Esophagus muscularis mucosa (tissue), 4 donors: ENCODE measurements around the gene PTPN22. TPM values are rescaled to one million over a fixed set of nuclear protein-coding genes. Genes with fewer than 3 reads are reported as not detected.

Experiments used
- DNase-seq: peaks from one replicate; pipeline ENCODE4 v3.0.0-alpha.2; 2017; ENCODE audit errors: extremely low spot score
- H3K27ac ChIP-seq, 4 donors: fragments of 200-600 bp; sonication (generic); replicated peaks in 1 of 4; 1 replicate in 3 of 4; 2 replicates in 1 of 4; pipeline ENCODE4 v1.5.1; 2016 to 2019; ENCODE audit warnings: mild to moderate bottlenecking in 1 of 4
- H3K27me3 ChIP-seq, 4 donors: fragments of 200-600 bp; sonication (generic); one replicate each; pipeline versions ENCODE4 v1.5.1 to v1.6.0; 2016 to 2019
- H3K36me3 ChIP-seq, 4 donors: fragments of 200-600 bp; sonication (generic); one replicate each; pipeline ENCODE4 v1.5.1; 2016 to 2019
- H3K4me1 ChIP-seq, 4 donors: fragments of 200-600 bp; sonication (generic); one replicate each; pipeline ENCODE4 v1.5.1; 2016 to 2019
- H3K4me3 ChIP-seq, 4 donors: fragments of 200-600 bp; sonication (generic); 1 replicate in 2 of 4; 2 replicates in 2 of 4; pipeline ENCODE4 v1.5.1; 2016 to 2019; ENCODE audit warnings: mild to moderate bottlenecking in 4 of 4, moderate library complexity in 1 of 4
- H3K9me3 ChIP-seq, 4 donors: fragments of 200-600 bp; sonication (generic); 1 replicate in 3 of 4; 2 replicates in 1 of 4; pipeline ENCODE4 v1.5.1; 2016 to 2019
- CTCF ChIP-seq, 3 experiments: fragments of 200-600 bp in 2 of 3; fragments of 450-650 bp in 1 of 3; sonication (generic) in 2 of 3; IDR thresholded peaks; one replicate each; pipeline ENCODE4 v1.5.1; 2017 to 2019; ENCODE audit warnings: antibody characterized with exemption in 3 of 3, mild to moderate bottlenecking in 2 of 3, moderate library complexity in 1 of 3
- EP300 ChIP-seq: sonication (generic); formaldehyde crosslinking; IDR thresholded peaks from one replicate; pipeline ENCODE4 v1.6.1; 2017; ENCODE audit warnings: antibody characterized with exemption
- POLR2A ChIP-seq: fragments of 450-650 bp; IDR thresholded peaks from one replicate; pipeline ENCODE4 v1.6.1; 2017; ENCODE audit warnings: antibody characterized with exemption, moderate library complexity, mild to moderate bottlenecking, low read depth
- POLR2AphosphoS5 ChIP-seq, 2 donors: sonication (generic); formaldehyde crosslinking; IDR thresholded peaks; one replicate each; pipeline ENCODE4 v1.6.1; 2017; ENCODE audit warnings: antibody characterized with exemption in 2 of 2
- WGBS: methylation state at CpG from one replicate; pipeline ENCODE4 v1.1.5; 2018; 5-methylcytosine and 5-hydroxymethylcytosine counted together
- intact Hi-C: fragments of 100-400 bp; cut with DNase I; formaldehyde crosslinking; loops from one replicate; pipeline ENCODE4 v1.15.1; 2023
- total RNA-seq, 4 donors: library from RNA; depleted of rRNA; stranded (reverse); fragments of >200 nt; gene quantifications; one replicate each; pipeline versions ENCODE4 v1.1.0 to v1.2.1, GENCODE V29; 2016

Gene PTPN22
- total RNA-seq, 4 donors from 2014 or later, result 0.29 to 2.3 (median 0.63) TPM

GRCh38 chr1:113904674-113905434, 33.3 kb upstream of the PTPN22 start, which contains the start of the genes AP4B1 and DCLRE1B:
TSS of gene AP4B1 (minus strand) at chr1:113904799. CDS start at chr1:113904717, 82 bp downstream.
TSS of gene DCLRE1B (plus strand) at chr1:113905326. CDS start at chr1:113905587, 261 bp downstream.
- peaks cover 25 to 41% (median 31%) of the 10 kb centered on the region in 4 donors for H3K4me1 ChIP-seq
- DNase-seq, result peak; percentile 99
- TF ChIP-seq EP300 (no peak), POLR2AphosphoS5 (IDR thresholded peaks at IDR 0.05) (peak; percentile 90 to 93), POLR2A (peak; percentile 37), CTCF (IDR thresholded peaks at IDR 0.05) (peak; percentile 68 to 80 (median 76))
- WGBS, result under 1% methylated on average over 39 of the region's 67 CpGs
- no peaks in the 10 kb centered on the region for H3K9me3 ChIP-seq
- peaks cover 6 to 38% (median 31%) of the 10 kb centered on the region in 4 donors for H3K36me3 ChIP-seq
- peak within 1 kb of the TSS; percentile 69 to 83 (median 77) for H3K4me3 ChIP-seq
- H3K27ac ChIP-seq, result peak within 1 kb of the TSS; percentile 91 to 93 (median 91)
- no peaks in the 10 kb centered on the region for H3K27me3 ChIP-seq
- intact Hi-C loops, result loop anchor here (1.0 to 5.0 kb wide), 3 partner anchors 24 to 68 kb away; partner anchors contain the start of gene HIPK1

GRCh38 chr1:113904293-113904673, 32.8 kb upstream of the PTPN22 start:
- Histone ChIP-seq H3K9me3 (no peaks in the 10 kb centered on the region), H3K36me3 (peaks cover 6 to 43% (median 36%) of the 10 kb centered on the region in 4 donors), H3K27me3 (no peaks in the 10 kb centered on the region), H3K4me3 (peak overlapping the region; percentile 69 to 83 (median 77)), H3K4me1 (peaks cover 25 to 44% (median 31%) of the 10 kb centered on the region in 4 donors), H3K27ac (peak overlapping the region; percentile 91 to 93 (median 91))
- 0% methylated on average over 8 of the region's 11 CpGs for WGBS
- intact Hi-C loops, result loop anchor here (5.0 kb wide), 2 partner anchors 43 to 67 kb away; no protein-coding TSS in a partner anchor
- DNase-seq, result no peak
- TF ChIP-seq CTCF (IDR thresholded peaks at IDR 0.05), result no peak
- TF ChIP-seq POLR2A, result no peak
- TF ChIP-seq POLR2AphosphoS5 (IDR thresholded peaks at IDR 0.05), result no peak
- TF ChIP-seq EP300, result no peak

GRCh38 chr1:113903501-113904292, 32.2 kb upstream of the PTPN22 start:
- 18% methylated on average over 7 of the region's 7 CpGs for WGBS
- Histone ChIP-seq H3K36me3 (peaks cover 5 to 44% (median 37%) of the 10 kb centered on the region in 4 donors), H3K9me3 (no peaks in the 10 kb centered on the region), H3K27me3 (no peaks in the 10 kb centered on the region), H3K4me1 (peaks cover 25 to 46% (median 31%) of the 10 kb centered on the region in 4 donors), H3K27ac (peak overlapping the region; percentile 91 to 93 (median 91)), H3K4me3 (peak overlapping the region; percentile 69 to 83 (median 77))
- intact Hi-C loops, result loop anchor here (5.0 kb wide), 2 partner anchors 44 to 66 kb away; no protein-coding TSS in a partner anchor
- DNase-seq, result no peak
- TF ChIP-seq CTCF (IDR thresholded peaks at IDR 0.05) (no peak), EP300 (no peak), POLR2AphosphoS5 (IDR thresholded peaks at IDR 0.05) (no peak), POLR2A (no peak)

GRCh38 chr1:113901191-113901590, 29.7 kb upstream of the PTPN22 start:
- TF ChIP-seq CTCF (IDR thresholded peaks at IDR 0.05) (no peak), POLR2AphosphoS5 (IDR thresholded peaks at IDR 0.05) (no peak), POLR2A (no peak), EP300 (no peak)
- intact Hi-C loops, result loop anchor here (5.0 kb wide), 2 partner anchors 46 to 64 kb away; no protein-coding TSS in a partner anchor
- WGBS, result 80% methylated on average over 3 of the region's 3 CpGs
- Histone ChIP-seq H3K4me3 (no peak overlapping the region), H3K27ac (no peak overlapping the region), H3K27me3 (no peaks in the 10 kb centered on the region), H3K36me3 (peaks cover 14 to 59% (median 45%) of the 10 kb centered on the region in 4 donors), H3K9me3 (no peaks in the 10 kb centered on the region), H3K4me1 (peaks cover 21 to 30% (median 26%) of the 10 kb centered on the region in 4 donors)
- DNase-seq, result no peak
